ENCODE measurements around the gene CD40.

The CD40 gene

DNA sequence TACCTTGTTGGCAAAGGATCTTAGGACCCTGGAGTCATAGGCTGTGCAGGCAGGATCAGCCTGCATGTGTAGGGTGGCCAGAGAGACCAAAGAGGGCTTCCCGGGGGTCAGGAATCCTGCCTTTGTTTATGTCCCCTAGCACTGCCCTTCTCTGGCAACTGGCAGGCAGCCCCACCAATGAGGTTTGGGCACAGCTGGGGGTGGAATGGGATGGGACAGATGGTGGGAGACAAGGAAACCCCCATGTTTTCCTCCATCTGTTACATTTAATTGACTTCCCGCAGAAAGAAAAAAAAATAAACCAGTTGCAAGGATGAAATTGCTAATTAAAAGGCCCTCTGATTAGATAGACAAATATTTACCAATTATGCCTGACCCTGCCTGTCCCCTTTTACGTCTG, 27.6 kb downstream of the CD40 start:
- TF ChIP-seq POLR2AphosphoS5 (IDR thresholded peaks at IDR 0.05; ENCODE audit: low read depth, low read length) (no peak), TAF1 (IDR thresholded peaks at IDR 0.05; ENCODE audit: borderline replicate concordance, insufficient read depth, low read length) (no peak), SIN3A (IDR thresholded peaks at IDR 0.05; ENCODE audit: borderline replicate concordance, insufficient read depth, low read length) (no peak), FOXP2 (optimal IDR thresholded peaks at IDR 0.05; ENCODE audit: borderline replicate concordance, extremely low read depth, extremely low read length, insufficient read depth) (no peak)
- TF ChIP-seq, protein P1, sequence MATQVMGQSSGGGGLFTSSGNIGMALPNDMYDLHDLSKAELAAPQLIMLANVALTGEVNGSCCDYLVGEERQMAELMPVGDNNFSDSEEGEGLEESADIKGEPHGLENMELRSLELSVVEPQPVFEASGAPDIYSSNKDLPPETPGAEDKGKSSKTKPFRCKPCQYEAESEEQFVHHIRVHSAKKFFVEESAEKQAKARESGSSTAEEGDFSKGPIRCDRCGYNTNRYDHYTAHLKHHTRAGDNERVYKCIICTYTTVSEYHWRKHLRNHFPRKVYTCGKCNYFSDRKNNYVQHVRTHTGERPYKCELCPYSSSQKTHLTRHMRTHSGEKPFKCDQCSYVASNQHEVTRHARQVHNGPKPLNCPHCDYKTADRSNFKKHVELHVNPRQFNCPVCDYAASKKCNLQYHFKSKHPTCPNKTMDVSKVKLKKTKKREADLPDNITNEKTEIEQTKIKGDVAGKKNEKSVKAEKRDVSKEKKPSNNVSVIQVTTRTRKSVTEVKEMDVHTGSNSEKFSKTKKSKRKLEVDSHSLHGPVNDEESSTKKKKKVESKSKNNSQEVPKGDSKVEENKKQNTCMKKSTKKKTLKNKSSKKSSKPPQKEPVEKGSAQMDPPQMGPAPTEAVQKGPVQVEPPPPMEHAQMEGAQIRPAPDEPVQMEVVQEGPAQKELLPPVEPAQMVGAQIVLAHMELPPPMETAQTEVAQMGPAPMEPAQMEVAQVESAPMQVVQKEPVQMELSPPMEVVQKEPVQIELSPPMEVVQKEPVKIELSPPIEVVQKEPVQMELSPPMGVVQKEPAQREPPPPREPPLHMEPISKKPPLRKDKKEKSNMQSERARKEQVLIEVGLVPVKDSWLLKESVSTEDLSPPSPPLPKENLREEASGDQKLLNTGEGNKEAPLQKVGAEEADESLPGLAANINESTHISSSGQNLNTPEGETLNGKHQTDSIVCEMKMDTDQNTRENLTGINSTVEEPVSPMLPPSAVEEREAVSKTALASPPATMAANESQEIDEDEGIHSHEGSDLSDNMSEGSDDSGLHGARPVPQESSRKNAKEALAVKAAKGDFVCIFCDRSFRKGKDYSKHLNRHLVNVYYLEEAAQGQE (IDR thresholded peaks at IDR 0.05; ENCODE audit: insufficient read depth in 1 of 2, low read depth in 2 of 2, low read length in 2 of 2) = no peak

DNA sequence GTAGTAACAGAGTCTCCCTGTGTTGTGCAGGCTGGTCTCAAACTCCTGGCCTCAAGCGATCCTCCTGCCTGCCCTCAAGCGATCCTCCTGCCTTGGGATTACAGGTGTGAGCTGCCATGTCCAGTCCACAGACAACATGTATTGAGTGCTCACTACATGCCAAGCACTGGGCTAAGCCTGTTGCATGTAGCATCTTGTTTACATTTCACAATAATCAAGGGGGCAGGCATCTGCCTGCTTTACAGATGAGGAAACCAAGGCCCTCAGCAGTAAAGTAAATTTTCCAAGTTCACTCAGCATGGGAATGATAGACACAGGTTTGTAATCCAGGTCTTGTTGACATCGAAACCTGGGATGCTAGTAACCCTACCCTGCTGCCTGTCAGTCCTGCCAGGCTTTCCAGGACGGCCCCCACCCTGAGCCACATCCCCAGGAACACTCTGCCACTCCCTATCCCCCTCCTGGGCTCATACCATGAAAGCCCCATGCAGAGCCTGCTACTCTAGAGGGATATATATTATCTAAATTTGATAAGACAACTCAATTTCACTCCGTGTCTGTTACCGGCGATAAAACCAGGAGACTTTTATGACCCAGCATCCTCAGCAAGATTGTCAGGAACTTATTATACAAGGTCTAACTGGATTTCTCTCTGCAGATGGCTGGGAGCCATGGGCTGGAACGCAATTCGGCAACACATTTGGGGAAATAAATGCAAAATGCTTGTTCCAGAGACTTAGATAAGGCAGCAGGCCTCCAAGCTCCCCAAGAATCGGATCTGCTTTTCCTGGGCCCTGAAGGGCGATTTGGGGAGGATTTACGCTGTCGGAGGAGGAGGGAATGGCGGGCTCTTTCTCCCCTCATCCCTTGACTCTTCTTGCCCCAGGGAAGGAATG, 30.4 kb downstream of the CD40 start:
- TF ChIP-seq TAF1 (IDR thresholded peaks at IDR 0.05; ENCODE audit: borderline replicate concordance, insufficient read depth, low read length) = no peak
- no peak for TF ChIP-seq SIN3A (IDR thresholded peaks at IDR 0.05; ENCODE audit: borderline replicate concordance, insufficient read depth, low read length)
- no peak for TF ChIP-seq POLR2AphosphoS5 (IDR thresholded peaks at IDR 0.05; ENCODE audit: low read depth, low read length)
- TF ChIP-seq, protein P1 (IDR thresholded peaks at IDR 0.05; ENCODE audit: insufficient read depth in 1 of 2, low read depth in 2 of 2, low read length in 2 of 2) = no peak
- no peak for TF ChIP-seq FOXP2 (optimal IDR thresholded peaks at IDR 0.05; ENCODE audit: borderline replicate concordance, extremely low read depth, extremely low read length, insufficient read depth)

DNA sequence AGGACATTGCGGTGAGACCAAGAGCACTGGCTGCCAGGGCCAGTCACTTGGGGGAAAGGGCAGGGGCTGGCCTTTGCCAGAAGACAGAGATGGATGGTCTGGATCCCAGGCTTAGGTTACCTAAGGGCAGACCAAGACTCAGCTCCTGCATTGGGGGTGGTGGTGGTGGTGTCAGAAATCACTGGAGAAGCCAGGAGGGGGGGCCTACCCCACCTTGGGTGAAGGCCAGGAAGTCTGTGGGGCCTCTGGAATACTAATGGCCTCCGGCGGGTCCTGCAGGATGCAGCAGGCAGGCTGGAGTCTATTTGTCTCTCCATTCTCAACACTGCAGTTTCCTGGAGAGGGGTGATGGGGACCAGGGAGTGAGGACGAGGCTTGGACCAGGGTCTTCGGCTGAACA, 32.8 kb downstream of the CD40 start:
- TF ChIP-seq SIN3A (IDR thresholded peaks at IDR 0.05; ENCODE audit: borderline replicate concordance, insufficient read depth, low read length) (no peak), TAF1 (IDR thresholded peaks at IDR 0.05; ENCODE audit: borderline replicate concordance, insufficient read depth, low read length) (no peak), FOXP2 (optimal IDR thresholded peaks at IDR 0.05; ENCODE audit: borderline replicate concordance, extremely low read depth, extremely low read length, insufficient read depth) (no peak), POLR2AphosphoS5 (IDR thresholded peaks at IDR 0.05; ENCODE audit: low read depth, low read length) (no peak)
- TF ChIP-seq, protein P1 (IDR thresholded peaks at IDR 0.05; ENCODE audit: insufficient read depth in 1 of 2, low read depth in 2 of 2, low read length in 2 of 2) = no peak

DNA sequence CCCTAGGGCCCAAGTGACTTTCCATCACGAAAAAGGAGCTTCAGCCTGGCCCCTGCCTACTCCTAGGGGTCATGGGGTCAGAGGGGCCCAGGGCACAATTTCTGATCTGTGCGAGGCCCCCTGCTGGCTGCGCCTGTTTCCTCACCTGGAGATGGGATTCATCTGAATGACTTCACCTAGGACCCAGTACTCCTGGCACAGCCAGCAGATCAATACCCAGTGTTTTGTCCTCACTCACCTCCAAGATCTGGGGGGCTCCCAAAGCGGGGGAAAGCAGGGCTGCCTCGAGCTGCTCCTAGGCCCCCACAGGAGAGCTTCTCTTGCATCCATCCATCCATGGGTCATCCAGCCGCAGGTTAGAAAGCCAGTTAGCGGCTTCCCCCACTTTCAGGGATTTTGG, 33.8 kb downstream of the CD40 start:
- TF ChIP-seq FOXP2 (optimal IDR thresholded peaks at IDR 0.05; ENCODE audit: borderline replicate concordance, extremely low read depth, extremely low read length, insufficient read depth) (no peak), POLR2AphosphoS5 (IDR thresholded peaks at IDR 0.05; ENCODE audit: low read depth, low read length) (no peak)

DNA sequence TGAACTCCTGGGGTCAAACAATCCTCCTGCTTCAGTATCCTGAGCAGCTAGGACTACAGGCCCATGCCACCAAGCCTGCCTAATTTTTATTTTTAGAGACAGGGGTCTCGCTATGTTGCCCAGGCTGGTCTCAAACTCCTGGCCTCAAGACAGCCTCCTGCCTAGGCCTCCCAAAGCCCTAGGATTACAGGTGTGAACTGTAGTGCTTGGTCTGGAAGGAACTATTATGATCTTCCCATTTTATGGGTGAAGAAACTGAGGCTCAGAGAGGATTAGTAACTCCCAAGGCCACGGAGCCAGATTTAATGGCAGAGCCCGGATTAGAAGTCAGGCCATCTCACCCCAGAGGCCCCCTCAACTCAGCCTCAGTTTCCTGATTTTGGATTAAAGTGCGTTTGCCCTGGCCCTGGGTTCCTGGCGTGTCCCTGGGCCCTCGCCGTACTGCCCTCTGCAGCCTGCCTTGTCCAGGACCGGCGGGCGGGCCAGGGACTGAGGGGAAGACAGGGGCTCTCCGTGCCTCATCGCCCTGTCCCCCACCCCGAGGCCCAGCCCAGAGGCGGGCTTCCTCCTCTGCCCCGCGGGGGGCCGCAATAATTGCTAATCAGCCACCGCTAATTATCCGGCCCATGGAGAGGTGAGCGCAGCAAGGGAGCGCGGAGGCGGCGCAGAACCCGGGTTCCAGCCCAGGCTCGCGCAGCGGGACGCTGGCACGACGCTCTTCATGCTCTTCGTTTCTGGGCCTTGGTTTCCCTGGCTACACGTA, 34.9 kb downstream of the CD40 start:
- no peak for TF ChIP-seq POLR2AphosphoS5 (IDR thresholded peaks at IDR 0.05; ENCODE audit: low read depth, low read length)
- TF ChIP-seq, protein P1 (IDR thresholded peaks at IDR 0.05; ENCODE audit: insufficient read depth in 1 of 2, low read depth in 2 of 2, low read length in 2 of 2) = no peak
